AG04449 (cell line): ENCODE results near the gene HS6ST3.

Experiments
- CTCF ChIA-PET: fragments of 350-600 bp; formaldehyde crosslinking; extraction: SDS; loops from one replicate; lab custom pipeline; 2021; ENCODE audit warnings: antibody characterized with exemption; lab: Yijun Ruan, JAX
- POLR2A ChIA-PET: fragments of 400-600, 350-600 bp; formaldehyde crosslinking; extraction: SDS; loops from one replicate; lab custom pipeline; 2020; ENCODE audit warnings: antibody characterized with exemption, inconsistent platforms; lab: Yijun Ruan, JAX
- DNase-seq: peaks from one replicate; pipeline ENCODE4 v3.0.0-alpha.2; 2010; ENCODE audit warnings: low read depth, low spot score
- H3K4me3 ChIP-seq: 2 replicates; pipeline ENCODE4 v1.5.1; 2011; ENCODE audit warnings: low read depth, mild to moderate bottlenecking, control low read depth, low read length
- TF ChIP-seq, protein P1 (sequence below): IDR thresholded peaks from one replicate; pipeline ENCODE4 v1.5.1; 2011; ENCODE audit warnings: mild to moderate bottlenecking, moderate library complexity, low read length, control low read depth, inconsistent platforms; ENCODE audit not compliant: insufficient read depth; ENCODE audit errors: missing control alignments

Gene HS6ST3

DNA sequence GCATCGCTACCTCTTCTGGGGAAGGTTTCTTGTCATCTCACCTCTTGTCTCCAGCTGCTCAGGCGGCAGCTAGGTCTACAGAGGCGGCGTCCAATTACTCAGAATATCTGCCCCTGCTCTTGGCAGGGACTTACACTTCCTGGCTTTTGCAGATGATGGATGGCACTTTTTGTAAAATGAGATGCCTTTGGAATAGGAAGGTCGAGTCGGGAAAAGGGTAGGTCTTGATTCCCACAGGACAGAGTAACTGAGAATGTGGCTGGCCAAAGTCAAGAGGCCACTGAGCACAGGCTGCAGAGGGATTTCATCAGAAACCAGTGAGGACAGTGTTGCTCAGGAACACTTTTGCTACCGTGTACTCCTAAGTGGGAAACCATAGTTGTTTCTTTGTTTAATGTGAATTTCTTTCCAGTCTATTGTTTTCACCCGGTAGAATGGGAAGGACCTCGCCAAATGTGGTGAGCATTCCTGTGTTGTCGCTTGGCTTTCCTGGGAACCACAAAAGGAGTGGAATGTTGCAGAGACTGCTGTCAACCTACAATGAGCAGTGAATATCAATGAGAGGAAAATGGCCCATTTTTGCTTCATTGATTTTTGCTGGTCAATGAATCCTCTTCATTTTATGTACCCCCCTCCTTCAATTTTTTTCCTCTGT, 383.7 kb downstream of the HS6ST3 start:
- H3K4me3 ChIP-seq: no peak overlapping the region
- POLR2A ChIA-PET: no interaction called here

GRCh38 chr13:96474181-96474557, 384.3 kb downstream of the HS6ST3 start:
- ChIA-PET POLR2A (no interaction called here), CTCF (no interaction called here)
- no peak overlapping the region for H3K4me3 ChIP-seq
- DNase-seq: no peak
- TF ChIP-seq, protein P1, sequence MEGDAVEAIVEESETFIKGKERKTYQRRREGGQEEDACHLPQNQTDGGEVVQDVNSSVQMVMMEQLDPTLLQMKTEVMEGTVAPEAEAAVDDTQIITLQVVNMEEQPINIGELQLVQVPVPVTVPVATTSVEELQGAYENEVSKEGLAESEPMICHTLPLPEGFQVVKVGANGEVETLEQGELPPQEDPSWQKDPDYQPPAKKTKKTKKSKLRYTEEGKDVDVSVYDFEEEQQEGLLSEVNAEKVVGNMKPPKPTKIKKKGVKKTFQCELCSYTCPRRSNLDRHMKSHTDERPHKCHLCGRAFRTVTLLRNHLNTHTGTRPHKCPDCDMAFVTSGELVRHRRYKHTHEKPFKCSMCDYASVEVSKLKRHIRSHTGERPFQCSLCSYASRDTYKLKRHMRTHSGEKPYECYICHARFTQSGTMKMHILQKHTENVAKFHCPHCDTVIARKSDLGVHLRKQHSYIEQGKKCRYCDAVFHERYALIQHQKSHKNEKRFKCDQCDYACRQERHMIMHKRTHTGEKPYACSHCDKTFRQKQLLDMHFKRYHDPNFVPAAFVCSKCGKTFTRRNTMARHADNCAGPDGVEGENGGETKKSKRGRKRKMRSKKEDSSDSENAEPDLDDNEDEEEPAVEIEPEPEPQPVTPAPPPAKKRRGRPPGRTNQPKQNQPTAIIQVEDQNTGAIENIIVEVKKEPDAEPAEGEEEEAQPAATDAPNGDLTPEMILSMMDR: no peak

More for the DNA sequence above, 383.7 kb downstream of the HS6ST3 start:
- CTCF ChIA-PET: no interaction called here
- TF ChIP-seq, protein P1: no peak
- DNase-seq: no peak

DNA sequence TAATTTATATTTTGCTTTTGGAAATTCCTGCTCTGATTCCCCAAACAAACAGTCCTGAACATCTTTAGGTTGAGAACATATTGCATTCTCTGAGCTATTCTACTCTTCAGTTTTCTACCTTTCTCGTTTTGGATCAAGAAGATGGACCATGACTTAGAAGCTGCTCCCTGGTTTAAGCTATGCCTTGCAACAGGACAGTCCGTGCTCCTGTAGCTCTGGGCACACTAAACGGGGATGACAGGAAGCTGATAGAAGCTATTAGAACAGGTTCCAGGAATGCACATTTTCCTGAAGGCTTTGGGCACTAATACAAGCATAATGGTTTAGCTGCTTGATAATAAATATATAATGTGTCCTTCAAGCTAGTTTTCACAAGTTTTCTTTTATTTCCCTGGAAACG, 385.2 kb downstream of the HS6ST3 start:
- no peak overlapping the region for H3K4me3 ChIP-seq
- POLR2A ChIA-PET: no interaction called here
- TF ChIP-seq, protein P1: no peak
- CTCF ChIA-PET: no interaction called here
- DNase-seq: no peak

DNA sequence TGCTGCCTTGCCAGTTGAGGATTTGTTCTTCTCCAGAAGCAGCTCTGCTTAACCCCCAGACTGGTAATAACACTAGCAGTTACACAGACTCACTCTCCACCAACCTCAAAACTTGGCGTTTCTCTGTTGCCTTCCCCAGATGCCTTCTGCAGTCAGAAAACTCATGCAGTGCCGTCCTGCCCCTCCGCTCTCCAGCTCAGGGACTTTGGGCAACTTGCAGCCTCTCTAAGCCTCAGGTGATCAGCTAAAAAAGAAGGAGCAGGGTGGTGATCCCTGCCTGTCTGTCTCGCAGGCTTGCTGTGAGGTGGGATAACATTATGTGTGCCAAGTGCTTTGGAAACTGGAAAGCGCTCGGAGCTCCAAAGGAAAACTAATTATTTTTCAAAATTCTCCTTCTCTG, 391.6 kb downstream of the HS6ST3 start:
- TF ChIP-seq, protein P1: no peak
- ChIA-PET POLR2A (no interaction called here), CTCF (no interaction called here)
- no peak overlapping the region for H3K4me3 ChIP-seq
- DNase-seq: no peak

GRCh38 chr13:96490496-96490989, 400.6 kb downstream of the HS6ST3 start:
- H3K4me3 ChIP-seq: no peak overlapping the region
- TF ChIP-seq, protein P1: no peak
- CTCF ChIA-PET: no interaction called here
- DNase-seq: no peak
- POLR2A ChIA-PET: no interaction called here

DNA sequence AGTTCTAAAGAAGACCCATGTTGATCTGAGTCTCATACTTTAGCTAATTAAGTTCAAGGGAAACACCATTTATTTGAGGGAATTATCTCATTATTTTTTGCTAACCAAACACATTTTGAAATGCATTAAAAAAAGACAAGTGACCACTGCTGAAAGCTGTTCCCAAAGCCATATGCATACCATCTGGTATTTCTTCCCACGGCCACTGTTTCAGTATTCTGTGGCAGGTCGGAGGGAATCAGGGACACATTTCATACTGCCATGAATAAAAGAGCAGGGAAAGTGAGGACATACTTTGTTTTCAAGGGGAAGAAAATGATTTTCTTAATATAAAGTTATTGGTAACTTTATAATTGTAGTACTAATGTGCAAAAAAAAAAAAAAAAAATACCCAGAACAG, 401.2 kb downstream of the HS6ST3 start:
- ChIA-PET POLR2A (no interaction called here), CTCF (no interaction called here)
- no peak for DNase-seq
- H3K4me3 ChIP-seq: no peak overlapping the region
- TF ChIP-seq, protein P1: no peak
